A673 (cell line): ENCODE results near the gene EPB41L3.

ENCODE experiments used
- EZH2 ChIP-seq: fragments of 200-600 bp; sonication (generic); IDR thresholded peaks from 2 replicates; pipeline ENCODE4 v1.6.1; 2017; ENCODE audit warnings: borderline replicate concordance, low read depth, mild to moderate bottlenecking, mixed read lengths, antibody characterized with exemption, low read length; ENCODE audit not compliant: poor library complexity, severe bottlenecking
- TF ChIP-seq, protein P1 (sequence below): fragments of 300-800, 200-600 bp; sonication (generic); conservative IDR thresholded peaks from 2 replicates; pipeline ENCODE4 v1.5.1; 2017; ENCODE audit warnings: low read depth, mild to moderate bottlenecking, antibody characterized with exemption, low read length, moderate library complexity, mixed read lengths

DNA sequence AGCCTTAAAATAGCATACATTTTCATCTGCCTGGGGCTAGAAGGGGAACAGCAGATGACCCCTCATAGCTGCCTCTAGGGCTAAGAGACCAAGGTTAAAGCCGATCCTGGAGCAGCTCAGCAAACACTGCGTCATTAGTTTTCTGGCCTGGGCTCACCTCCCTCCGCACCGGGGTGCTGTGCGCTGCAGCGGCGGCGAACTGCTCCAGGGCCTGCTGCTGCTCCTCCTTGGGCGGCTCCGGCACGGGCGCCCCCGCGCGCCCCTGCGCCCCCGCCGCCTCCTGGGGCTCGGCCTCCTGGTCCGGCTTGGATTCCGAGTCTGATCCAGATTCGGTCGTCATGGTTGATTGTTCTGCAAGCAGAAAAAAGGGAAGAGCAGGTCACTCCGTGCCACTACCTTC is 55.0 kb downstream of the EPB41L3 start:
- TF ChIP-seq, protein P1, sequence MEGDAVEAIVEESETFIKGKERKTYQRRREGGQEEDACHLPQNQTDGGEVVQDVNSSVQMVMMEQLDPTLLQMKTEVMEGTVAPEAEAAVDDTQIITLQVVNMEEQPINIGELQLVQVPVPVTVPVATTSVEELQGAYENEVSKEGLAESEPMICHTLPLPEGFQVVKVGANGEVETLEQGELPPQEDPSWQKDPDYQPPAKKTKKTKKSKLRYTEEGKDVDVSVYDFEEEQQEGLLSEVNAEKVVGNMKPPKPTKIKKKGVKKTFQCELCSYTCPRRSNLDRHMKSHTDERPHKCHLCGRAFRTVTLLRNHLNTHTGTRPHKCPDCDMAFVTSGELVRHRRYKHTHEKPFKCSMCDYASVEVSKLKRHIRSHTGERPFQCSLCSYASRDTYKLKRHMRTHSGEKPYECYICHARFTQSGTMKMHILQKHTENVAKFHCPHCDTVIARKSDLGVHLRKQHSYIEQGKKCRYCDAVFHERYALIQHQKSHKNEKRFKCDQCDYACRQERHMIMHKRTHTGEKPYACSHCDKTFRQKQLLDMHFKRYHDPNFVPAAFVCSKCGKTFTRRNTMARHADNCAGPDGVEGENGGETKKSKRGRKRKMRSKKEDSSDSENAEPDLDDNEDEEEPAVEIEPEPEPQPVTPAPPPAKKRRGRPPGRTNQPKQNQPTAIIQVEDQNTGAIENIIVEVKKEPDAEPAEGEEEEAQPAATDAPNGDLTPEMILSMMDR = no peak
- no peak for TF ChIP-seq EZH2
